ENCODE data around the gene NRG2. TPM values are rescaled to one million over a fixed set of nuclear protein-coding genes. Genes with fewer than 3 reads are reported as not detected.

NRG2 gene
- total RNA-seq = under 1 TPM; 0.18 to 0.24 TPM
- not detected for polyA plus RNA-seq

- ChIA-PET CTCF (interaction anchor here (0.9 to 1.8 kb wide), 9 partner anchors 8 to 255 kb away, joined by 3 to 12 read pairs (median 3); no protein-coding TSS in a partner anchor), POLR2A (interaction anchor here (1.5 kb wide), 1 partner anchor 11 kb away, joined by 4 read pairs; no protein-coding TSS in a partner anchor)
- H3K4me1 ChIP-seq (ENCODE audit: insufficient read depth, low read length) = peaks cover 13% of the 10 kb centered on the region
- H3K4me3 ChIP-seq (ENCODE audit: low read length) = peak within 1 kb of the TSS; percentile 49
- no peaks in the 10 kb centered on the region for H3K9me3 ChIP-seq (ENCODE audit: low read length)
- peak; percentile 48 to 77 (median 52) for DNase-seq
- no peak within 1 kb of the TSS for H3K27ac ChIP-seq (ENCODE audit: low read depth, low read length)
- H3K27ac Mint-ChIP-seq = peak within 1 kb of the TSS in 1 of 8 donors; percentile 51
- peaks cover 12 to 42% (median 33%) of the 10 kb centered on the region in 3 donors for H3K4me1 Mint-ChIP-seq
- peaks cover 0 to 3% (median 0%) of the 10 kb centered on the region in 3 donors for H3K36me3 Mint-ChIP-seq
- peaks cover 41% of the 10 kb centered on the region for H3K27me3 ChIP-seq (ENCODE audit: insufficient read depth, low read length, poor library complexity, severe bottlenecking)
- peak within 1 kb of the TSS; percentile 67 to 90 (median 74) for H3K4me3 Mint-ChIP-seq
- H3K9me3 Mint-ChIP-seq = peaks cover 0 to 1% (median 0%) of the 10 kb centered on the region in 5 donors
- no peaks in the 10 kb centered on the region for H3K36me3 ChIP-seq (ENCODE audit: insufficient read depth, low read length)
- peaks cover 34 to 53% of the 10 kb centered on the region in 2 donors for H3K27me3 Mint-ChIP-seq
Observed at GRCh38 chr5:140042643-140043507, at the start of gene NRG2. Gene NRG2, minus strand, starts transcription at chr5:140043299.

DNA sequence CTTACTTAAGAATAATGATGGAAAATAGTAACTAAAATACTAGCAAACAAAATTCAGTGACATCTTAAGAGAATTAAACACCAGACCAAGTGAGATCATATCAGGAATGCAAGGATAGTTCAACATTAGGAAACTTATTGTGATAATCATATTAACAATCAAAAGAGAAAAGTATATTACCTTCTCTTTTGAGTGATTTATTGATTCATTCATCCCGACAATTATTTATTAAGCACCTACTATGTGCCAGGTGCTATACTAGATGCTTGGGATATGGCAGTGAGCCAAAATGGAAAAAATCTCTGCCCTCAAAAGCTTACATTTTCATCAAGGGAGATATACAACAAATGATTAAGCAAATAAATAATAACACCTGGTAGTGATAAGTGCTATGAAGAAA, 47.2 kb upstream of the NRG2 start:
- Mint-ChIP-seq H3K9me3 (peaks cover 20 to 26% (median 24%) of the 10 kb centered on the region in 5 donors), H3K4me3 (no peak overlapping the region), H3K27ac (no peak overlapping the region), H3K4me1 (no peaks in the 10 kb centered on the region), H3K36me3 (peaks cover 1 to 22% (median 4%) of the 10 kb centered on the region in 3 donors), H3K27me3 (peaks cover 26 to 32% of the 10 kb centered on the region in 2 donors)
- Histone ChIP-seq H3K27ac (ENCODE audit: low read depth, low read length) (no peak overlapping the region), H3K27me3 (ENCODE audit: insufficient read depth, low read length, poor library complexity, severe bottlenecking) (no peaks in the 10 kb centered on the region), H3K36me3 (ENCODE audit: insufficient read depth, low read length) (no peaks in the 10 kb centered on the region), H3K4me3 (ENCODE audit: low read length) (no peak overlapping the region), H3K9me3 (ENCODE audit: low read length) (no peaks in the 10 kb centered on the region), H3K4me1 (ENCODE audit: insufficient read depth, low read length) (no peaks in the 10 kb centered on the region)
- DNase-seq = no peak
- POLR2A ChIA-PET = no interaction called here
- CTCF ChIA-PET = interaction anchor here (1.3 kb wide), 1 partner anchor 54 kb away, joined by 3 read pairs; no protein-coding TSS in a partner anchor

GRCh38 chr5:140084541-140084940, 41.4 kb upstream of the NRG2 start:
- ChIA-PET CTCF (interaction anchor here (1.4 kb wide), 1 partner anchor 60 kb away, joined by 8 read pairs; no protein-coding TSS in a partner anchor), POLR2A (no interaction called here)
- Mint-ChIP-seq H3K4me3 (no peak overlapping the region), H3K9me3 (peaks cover 6 to 7% (median 7%) of the 10 kb centered on the region in 5 donors), H3K27ac (no peak overlapping the region), H3K4me1 (no peaks in the 10 kb centered on the region), H3K36me3 (peaks cover 0 to 6% (median 0%) of the 10 kb centered on the region in 3 donors), H3K27me3 (peaks cover 9 to 31% of the 10 kb centered on the region in 2 donors)
- H3K9me3 ChIP-seq (ENCODE audit: low read length) = no peaks in the 10 kb centered on the region
- H3K4me3 ChIP-seq (ENCODE audit: low read length) = no peak overlapping the region
- no peak overlapping the region for H3K27ac ChIP-seq (ENCODE audit: low read depth, low read length)
- no peaks in the 10 kb centered on the region for H3K36me3 ChIP-seq (ENCODE audit: insufficient read depth, low read length)
- no peaks in the 10 kb centered on the region for H3K4me1 ChIP-seq (ENCODE audit: insufficient read depth, low read length)
- DNase-seq = no peak
- H3K27me3 ChIP-seq (ENCODE audit: insufficient read depth, low read length, poor library complexity, severe bottlenecking) = no peaks in the 10 kb centered on the region

DNA sequence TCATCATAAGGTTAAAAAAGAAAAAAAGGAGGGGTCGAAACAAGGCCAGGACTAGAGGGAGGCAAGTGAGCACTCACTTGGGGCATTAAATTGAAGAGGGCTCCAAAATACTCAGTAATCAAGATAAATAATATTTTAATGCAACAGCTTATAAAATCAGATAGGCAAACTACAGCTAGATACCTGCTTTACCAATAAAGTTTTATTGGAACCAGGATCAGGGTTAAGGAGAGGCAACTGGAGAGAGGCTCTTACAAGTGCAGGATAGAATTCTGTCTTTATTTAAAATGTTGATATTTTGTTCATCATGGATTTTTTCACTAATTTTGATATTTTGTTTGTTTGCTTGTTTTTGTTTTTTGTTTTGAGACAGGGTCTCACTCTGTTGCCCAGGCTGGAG, 40.6 kb upstream of the NRG2 start:
- Histone ChIP-seq H3K36me3 (ENCODE audit: insufficient read depth, low read length) (no peaks in the 10 kb centered on the region), H3K4me3 (ENCODE audit: low read length) (no peak overlapping the region), H3K27ac (ENCODE audit: low read depth, low read length) (no peak overlapping the region), H3K4me1 (ENCODE audit: insufficient read depth, low read length) (no peaks in the 10 kb centered on the region), H3K27me3 (ENCODE audit: insufficient read depth, low read length, poor library complexity, severe bottlenecking) (peaks cover 4% of the 10 kb centered on the region), H3K9me3 (ENCODE audit: low read length) (no peaks in the 10 kb centered on the region)
- ChIA-PET CTCF (no interaction called here), POLR2A (no interaction called here)
- DNase-seq = no peak
- Mint-ChIP-seq H3K27me3 (peaks cover 9 to 34% of the 10 kb centered on the region in 2 donors), H3K4me1 (no peaks in the 10 kb centered on the region), H3K27ac (no peak overlapping the region), H3K4me3 (no peak overlapping the region), H3K9me3 (no peaks in the 10 kb centered on the region), H3K36me3 (no peaks in the 10 kb centered on the region)

DNA sequence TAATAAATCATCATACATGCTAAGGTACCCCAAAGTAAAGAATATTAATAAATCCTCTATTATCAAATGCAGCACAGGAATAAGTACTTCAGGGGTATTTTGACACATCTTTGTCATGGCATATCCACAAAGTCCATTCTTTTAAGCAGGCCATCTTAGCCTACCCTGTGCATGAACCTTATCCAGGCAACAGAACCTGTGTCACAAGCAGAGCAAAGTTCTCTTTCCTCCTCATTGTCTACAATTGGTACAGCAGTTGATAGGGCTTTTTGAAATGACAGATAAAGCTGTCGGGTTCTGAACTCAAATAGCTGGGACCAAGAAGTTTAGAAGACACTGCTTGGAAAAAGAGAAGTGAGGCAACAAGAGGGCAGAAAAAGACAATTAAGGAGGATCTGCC, 40.0 kb upstream of the NRG2 start:
- Mint-ChIP-seq H3K4me1 (no peaks in the 10 kb centered on the region), H3K4me3 (no peak overlapping the region), H3K27me3 (peaks cover 7 to 37% of the 10 kb centered on the region in 2 donors), H3K9me3 (no peaks in the 10 kb centered on the region), H3K27ac (no peak overlapping the region), H3K36me3 (no peaks in the 10 kb centered on the region)
- Histone ChIP-seq H3K27ac (ENCODE audit: low read depth, low read length) (no peak overlapping the region), H3K4me3 (ENCODE audit: low read length) (no peak overlapping the region), H3K36me3 (ENCODE audit: insufficient read depth, low read length) (no peaks in the 10 kb centered on the region), H3K27me3 (ENCODE audit: insufficient read depth, low read length, poor library complexity, severe bottlenecking) (peaks cover 4% of the 10 kb centered on the region), H3K4me1 (ENCODE audit: insufficient read depth, low read length) (no peaks in the 10 kb centered on the region), H3K9me3 (ENCODE audit: low read length) (no peaks in the 10 kb centered on the region)
- no peak for DNase-seq
- ChIA-PET POLR2A (no interaction called here), CTCF (no interaction called here)

DNA sequence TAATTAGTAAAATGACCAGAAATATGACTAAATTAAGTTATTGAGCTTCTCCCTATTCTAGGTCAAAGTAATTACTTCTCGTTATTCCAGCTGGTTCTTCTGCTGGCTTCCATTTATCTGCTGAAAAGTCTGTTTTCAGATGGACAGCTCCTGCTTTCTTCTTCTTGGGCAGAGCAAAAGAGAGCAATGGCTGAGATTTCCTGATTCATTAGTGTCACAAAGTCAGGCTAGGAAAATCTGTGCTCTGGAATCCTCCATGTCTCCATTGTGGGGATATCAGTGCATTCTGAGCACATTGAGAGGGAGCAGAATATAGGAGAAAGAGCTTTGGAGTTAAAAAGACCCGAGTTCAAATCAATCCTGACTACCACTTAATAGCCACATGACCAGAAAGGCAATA, 33.7 kb upstream of the NRG2 start:
- Histone ChIP-seq H3K4me3 (ENCODE audit: low read length) (no peak overlapping the region), H3K27ac (ENCODE audit: low read depth, low read length) (no peak overlapping the region), H3K36me3 (ENCODE audit: insufficient read depth, low read length) (no peaks in the 10 kb centered on the region), H3K9me3 (ENCODE audit: low read length) (no peaks in the 10 kb centered on the region), H3K4me1 (ENCODE audit: insufficient read depth, low read length) (no peaks in the 10 kb centered on the region), H3K27me3 (ENCODE audit: insufficient read depth, low read length, poor library complexity, severe bottlenecking) (peaks cover 4% of the 10 kb centered on the region)
- ChIA-PET CTCF (interaction anchor here (5.7 to 6.9 kb wide), 2 partner anchors 67 to 80 kb away, joined by 76 to 116 read pairs; no protein-coding TSS in a partner anchor), POLR2A (no interaction called here)
- no peak for DNase-seq
- Mint-ChIP-seq H3K9me3 (no peaks in the 10 kb centered on the region), H3K27me3 (peaks cover 14 to 36% of the 10 kb centered on the region in 2 donors), H3K27ac (no peak overlapping the region), H3K4me3 (no peak overlapping the region), H3K4me1 (no peaks in the 10 kb centered on the region), H3K36me3 (no peaks in the 10 kb centered on the region)

DNA sequence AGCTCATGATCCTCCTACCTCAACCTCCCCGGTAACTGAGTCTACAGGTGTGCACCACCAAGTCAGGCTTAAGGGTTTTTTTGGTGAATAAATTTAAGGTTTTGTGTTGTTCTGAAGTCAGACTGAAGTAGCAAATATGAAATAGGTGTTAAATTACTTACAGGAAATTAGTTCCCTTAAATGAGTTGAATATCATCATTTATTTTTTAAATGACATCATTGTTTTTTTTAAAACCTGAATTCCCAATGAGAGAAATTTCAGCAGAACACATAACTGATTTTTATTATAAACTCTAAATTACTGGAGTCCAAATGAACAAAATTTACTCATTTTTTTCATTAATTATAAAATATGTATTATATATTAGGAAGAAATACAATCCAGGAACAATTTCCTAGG, 33.0 kb upstream of the NRG2 start:
- POLR2A ChIA-PET = no interaction called here
- Histone ChIP-seq H3K36me3 (ENCODE audit: insufficient read depth, low read length) (no peaks in the 10 kb centered on the region), H3K4me3 (ENCODE audit: low read length) (no peak overlapping the region), H3K9me3 (ENCODE audit: low read length) (no peaks in the 10 kb centered on the region), H3K4me1 (ENCODE audit: insufficient read depth, low read length) (no peaks in the 10 kb centered on the region), H3K27me3 (ENCODE audit: insufficient read depth, low read length, poor library complexity, severe bottlenecking) (peaks cover 4% of the 10 kb centered on the region), H3K27ac (ENCODE audit: low read depth, low read length) (no peak overlapping the region)
- no peaks in the 10 kb centered on the region for H3K4me1 Mint-ChIP-seq
- H3K9me3 Mint-ChIP-seq = no peaks in the 10 kb centered on the region
- no peak for DNase-seq
- peaks cover 14 to 36% of the 10 kb centered on the region in 2 donors for H3K27me3 Mint-ChIP-seq
- no peaks in the 10 kb centered on the region for H3K36me3 Mint-ChIP-seq
- H3K4me3 Mint-ChIP-seq = no peak overlapping the region
- no peak overlapping the region for H3K27ac Mint-ChIP-seq
- CTCF ChIA-PET = interaction anchor here (5.7 to 6.9 kb wide), 2 partner anchors 68 to 80 kb away, joined by 76 to 116 read pairs; no protein-coding TSS in a partner anchor

DNA sequence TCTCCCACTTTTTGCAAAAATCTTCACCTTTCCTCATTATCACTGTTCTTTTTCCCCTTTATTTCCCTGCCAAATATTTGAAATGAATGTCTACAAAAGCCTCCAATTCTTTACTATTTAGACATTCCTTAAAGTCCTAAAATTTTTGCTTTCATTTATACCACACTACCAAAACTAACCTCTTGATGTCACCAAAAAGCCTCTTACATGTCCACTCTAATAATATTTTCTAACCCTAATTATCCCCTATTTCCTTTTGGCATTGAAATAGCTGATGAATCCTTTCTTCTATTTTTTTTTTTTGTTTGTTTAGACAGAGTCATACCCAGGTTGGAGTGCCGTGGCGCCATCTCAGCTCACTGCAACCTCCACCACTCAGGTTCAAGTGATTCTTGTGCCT, 32.3 kb upstream of the NRG2 start:
- Mint-ChIP-seq H3K4me3 (no peak overlapping the region), H3K9me3 (no peaks in the 10 kb centered on the region), H3K27me3 (peaks cover 14 to 32% of the 10 kb centered on the region in 2 donors), H3K27ac (no peak overlapping the region), H3K36me3 (no peaks in the 10 kb centered on the region), H3K4me1 (no peaks in the 10 kb centered on the region)
- Histone ChIP-seq H3K9me3 (ENCODE audit: low read length) (no peaks in the 10 kb centered on the region), H3K27me3 (ENCODE audit: insufficient read depth, low read length, poor library complexity, severe bottlenecking) (peaks cover 4% of the 10 kb centered on the region), H3K36me3 (ENCODE audit: insufficient read depth, low read length) (no peaks in the 10 kb centered on the region), H3K4me3 (ENCODE audit: low read length) (no peak overlapping the region), H3K27ac (ENCODE audit: low read depth, low read length) (no peak overlapping the region), H3K4me1 (ENCODE audit: insufficient read depth, low read length) (no peaks in the 10 kb centered on the region)
- CTCF ChIA-PET = interaction anchor here (5.7 to 6.9 kb wide), 2 partner anchors 69 to 81 kb away, joined by 76 to 116 read pairs; no protein-coding TSS in a partner anchor
- no peak for DNase-seq
- POLR2A ChIA-PET = no interaction called here

Measured in CD8-positive, alpha-beta memory T cell (primary cell).